SK-N-SH treated with all-trans-retinoic acid at 6 μM for 48 hours (cell line): ENCODE results near the gene KCNK10.

ENCODE experiments used
- ATAC-seq: fragments of 200-7000 bp; cut with Tn5 transposase; 3 replicates; pipeline ENCODE4 v1.9.1; 2020; ENCODE audit warnings: mild to moderate bottlenecking, moderate library complexity
- ARNTL ChIP-seq: fragments of 450-650 bp; formaldehyde crosslinking; IDR thresholded peaks from 2 replicates; pipeline ENCODE4 v1.5.0; 2020; ENCODE audit warnings: low read depth, mild to moderate bottlenecking, moderate library complexity, borderline replicate concordance
- BACH2 ChIP-seq: fragments of 250-450 bp; sonication (Bioruptor Pico); IDR thresholded peaks from 2 replicates; pipeline ENCODE4 v1.9.0; 2021; ENCODE audit warnings: mild to moderate bottlenecking, borderline replicate concordance
- CREB5 ChIP-seq: fragments of 250-450 bp; sonication (Bioruptor Pico); IDR thresholded peaks from 2 replicates; pipeline ENCODE4 v1.5.1; 2020; ENCODE audit warnings: low read depth, mild to moderate bottlenecking, moderate library complexity
- CSDC2 ChIP-seq: fragments of 250-450 bp; sonication (Bioruptor Pico); IDR thresholded peaks from 2 replicates; pipeline ENCODE4 v1.5.0; 2020; ENCODE audit warnings: mild to moderate bottlenecking, moderate library complexity
- CSRNP3 ChIP-seq: fragments of 250-450 bp; sonication (Bioruptor Pico); IDR thresholded peaks from 2 replicates; pipeline ENCODE4 v1.5.1; 2021; ENCODE audit warnings: mild to moderate bottlenecking, moderate library complexity
- ESRRG ChIP-seq: fragments of 250-450 bp; sonication (Bioruptor Pico); IDR thresholded peaks from 2 replicates; pipeline ENCODE4 v1.6.1; 2021; ENCODE audit warnings: mild to moderate bottlenecking
- GLIS3 ChIP-seq: fragments of 250-450 bp; sonication (Bioruptor Pico); IDR thresholded peaks from 2 replicates; pipeline ENCODE4 v1.5.0; 2020; ENCODE audit warnings: mild to moderate bottlenecking, moderate library complexity
- ISL1 ChIP-seq: fragments of 250-450 bp; sonication (Bioruptor Pico); IDR thresholded peaks from 2 replicates; pipeline ENCODE4 v2.1.2; 2022; ENCODE audit warnings: mild to moderate bottlenecking, moderate library complexity
- OSR1 ChIP-seq: fragments of 250-450 bp; sonication (Bioruptor Pico); IDR thresholded peaks from 2 replicates; pipeline ENCODE4 v1.8.0; 2022; ENCODE audit warnings: moderate library complexity, mild to moderate bottlenecking, inconsistent platforms
- PATZ1 ChIP-seq: fragments of 250-450 bp; sonication (Bioruptor Pico); IDR thresholded peaks from 2 replicates; pipeline ENCODE4 v1.8.0; 2020; ENCODE audit warnings: mild to moderate bottlenecking, moderate library complexity, borderline replicate concordance
- POU6F1 ChIP-seq: fragments of 250-450 bp; sonication (Bioruptor Pico); IDR thresholded peaks from 2 replicates; pipeline ENCODE4 v1.8.0; 2021; ENCODE audit warnings: low read depth, mild to moderate bottlenecking, moderate library complexity, borderline replicate concordance
- PPARA ChIP-seq: fragments of 250-450 bp; sonication (Bioruptor Pico); IDR thresholded peaks from 2 replicates; pipeline ENCODE4 v1.5.0; 2020; ENCODE audit warnings: mild to moderate bottlenecking, borderline replicate concordance
- RARB ChIP-seq: fragments of 250-450 bp; sonication (Bioruptor Pico); IDR thresholded peaks from 2 replicates; pipeline ENCODE4 v1.8.0; 2021; ENCODE audit warnings: mild to moderate bottlenecking, moderate library complexity
- SNAI2 ChIP-seq: fragments of 250-450 bp; sonication (Bioruptor Pico); IDR thresholded peaks from 2 replicates; pipeline ENCODE4 v1.5.0; 2020; ENCODE audit warnings: mild to moderate bottlenecking, moderate library complexity
- TCF4 ChIP-seq: fragments of 250-450 bp; sonication (Bioruptor Pico); IDR thresholded peaks from 2 replicates; pipeline ENCODE4 v1.8.0; 2021; ENCODE audit warnings: mild to moderate bottlenecking, moderate library complexity, borderline replicate concordance
- TSHZ2 ChIP-seq: fragments of 250-450 bp; sonication (Bioruptor Pico); IDR thresholded peaks from 2 replicates; pipeline ENCODE4 v1.5.0; 2020; ENCODE audit warnings: mild to moderate bottlenecking, moderate library complexity
- ZC3H10 ChIP-seq: fragments of 250-450 bp; sonication (Bioruptor Pico); IDR thresholded peaks from 2 replicates; pipeline ENCODE4 v1.5.1; 2021; ENCODE audit warnings: mild to moderate bottlenecking, moderate library complexity
- ZFP30 ChIP-seq: fragments of 450-650 bp; formaldehyde crosslinking; IDR thresholded peaks from 2 replicates; pipeline ENCODE4 v1.5.0; 2022; ENCODE audit warnings: mild to moderate bottlenecking, moderate library complexity
- ZNF565 ChIP-seq: fragments of 450-650 bp; formaldehyde crosslinking; conservative IDR thresholded peaks from 2 replicates; pipeline ENCODE4 v1.5.0; 2020; ENCODE audit warnings: low read depth, mild to moderate bottlenecking, moderate library complexity
- ZNF70 ChIP-seq: fragments of 450-650 bp; formaldehyde crosslinking; IDR thresholded peaks from 2 replicates; pipeline ENCODE4 v1.5.0; 2020; ENCODE audit warnings: mild to moderate bottlenecking, moderate library complexity
- ZNF8 ChIP-seq: fragments of 450-650 bp; formaldehyde crosslinking; IDR thresholded peaks from 2 replicates; pipeline ENCODE4 v1.5.0; 2020; ENCODE audit warnings: mild to moderate bottlenecking, moderate library complexity

Gene KCNK10

GRCh38 chr14:88196925-88197324 lies 126.1 kb downstream of the KCNK10 start:
- no peak for TF ChIP-seq CSDC2 (CRISPR knock-in tag)
- no peak for TF ChIP-seq TSHZ2
- no peak for TF ChIP-seq ZNF565 (CRISPR knock-in tag)
- TF ChIP-seq BACH2 (CRISPR knock-in tag) = no peak
- no peak for TF ChIP-seq ZNF8 (CRISPR knock-in tag)
- TF ChIP-seq OSR1 (CRISPR knock-in tag) = no peak
- no peak for TF ChIP-seq CSRNP3 (CRISPR knock-in tag)
- no peak for TF ChIP-seq ISL1
- TF ChIP-seq GLIS3 (CRISPR knock-in tag) = no peak
- no peak for TF ChIP-seq ESRRG (CRISPR knock-in tag)
- TF ChIP-seq CREB5 (CRISPR knock-in tag) = no peak
- TF ChIP-seq SNAI2 (CRISPR knock-in tag) = no peak
- TF ChIP-seq ARNTL (CRISPR knock-in tag) = no peak
- no peak for TF ChIP-seq RARB (CRISPR knock-in tag)
- TF ChIP-seq, all 23 proteins: peak for 0
- ATAC-seq = no peak

GRCh38 chr14:88196116-88196890 lies 126.8 kb downstream of the KCNK10 start:
- TF ChIP-seq PATZ1 (CRISPR knock-in tag) = no peak
- no peak for ATAC-seq

GRCh38 chr14:88195676-88196075 lies 127.4 kb downstream of the KCNK10 start:
- TF ChIP-seq PATZ1 (CRISPR knock-in tag) (no peak), POU6F1 (no peak), ZFP30 (CRISPR knock-in tag) (no peak), ZNF70 (CRISPR knock-in tag) (no peak), ZNF565 (CRISPR knock-in tag) (no peak), BACH2 (CRISPR knock-in tag) (no peak), TCF4 (CRISPR knock-in tag) (no peak), ESRRG (CRISPR knock-in tag) (no peak), ZC3H10 (CRISPR knock-in tag) (no peak), PPARA (CRISPR knock-in tag) (no peak), CSDC2 (CRISPR knock-in tag) (no peak), CREB5 (CRISPR knock-in tag) (no peak)
- no peak for ATAC-seq
